GM18951 (cell line): ENCODE results near the gene HYAL3.

Source experiments
- POLR2A ChIP-seq: IDR thresholded peaks from 4 replicates; pipeline ENCODE4 v1.6.1; 2011; ENCODE audit warnings: mild to moderate bottlenecking; ENCODE audit not compliant: insufficient read length, insufficient read depth; ENCODE audit errors: extremely low read depth
- in situ Hi-C: fragments of 300-500 bp; cut with MboI; formaldehyde crosslinking; loops from one replicate; pipeline ENCODE4 v1.12.0; 2022; ENCODE audit warnings: low sequenced_read_pairs, mixed read lengths, inconsistent platforms; ENCODE audit not compliant: unreplicated experiment

HYAL3 gene

GRCh38 chr3:50338965-50339364 is 39.8 kb upstream of the HYAL3 start:
- TF ChIP-seq POLR2A: no peak
- in situ Hi-C loops: no loop called here

GRCh38 chr3:50337175-50337861 is 38.1 kb upstream of the HYAL3 start:
- in situ Hi-C loops: no loop called here
- TF ChIP-seq POLR2A: peak; percentile 90

- in situ Hi-C loops: no loop called here
- no peak for TF ChIP-seq POLR2A
These were observed 37.4 kb upstream of the HYAL3 start for GRCh38 chr3:50336452-50337174.

- in situ Hi-C loops: no loop called here
- no peak for TF ChIP-seq POLR2A
These were observed 35.3 kb upstream of the HYAL3 start for GRCh38 chr3:50334339-50335075.

GRCh38 chr3:50333744-50334328 is 34.6 kb upstream of the HYAL3 start:
- in situ Hi-C loops: no loop called here
- TF ChIP-seq POLR2A: no peak

- TF ChIP-seq POLR2A: no peak
- in situ Hi-C loops: no loop called here
These were observed 32.2 kb upstream of the HYAL3 start for GRCh38 chr3:50331364-50331907.

- in situ Hi-C loops: no loop called here
- no peak for TF ChIP-seq POLR2A
These were observed 31.1 kb upstream of the HYAL3 start for GRCh38 chr3:50330330-50330729.

- peak; percentile 84 for TF ChIP-seq POLR2A
- in situ Hi-C loops: no loop called here
These were observed 28.9 kb upstream of the HYAL3 start, which contains the start of gene TUSC2 for GRCh38 chr3:50327943-50328691. Gene TUSC2, minus strand, starts transcription at chr3:50328223. Its CDS starts 124 bp downstream, at chr3:50328099.

GRCh38 chr3:50327129-50327528 is 27.9 kb upstream of the HYAL3 start:
- TF ChIP-seq POLR2A: no peak
- in situ Hi-C loops: no loop called here

GRCh38 chr3:50326182-50326541 is 27.0 kb upstream of the HYAL3 start:
- in situ Hi-C loops: no loop called here
- TF ChIP-seq POLR2A: no peak

GRCh38 chr3:50325497-50326181 is 26.4 kb upstream of the HYAL3 start:
- in situ Hi-C loops: no loop called here
- TF ChIP-seq POLR2A: no peak

- no peak for TF ChIP-seq POLR2A
- in situ Hi-C loops: no loop called here
These were observed 25.9 kb upstream of the HYAL3 start for GRCh38 chr3:50325113-50325480.
